ENCODE measurements around the gene SMIM1. TPM values are rescaled to one million over a fixed set of nuclear protein-coding genes. Genes with fewer than 3 reads are reported as not detected.

The SMIM1 gene
- total RNA-seq, 1 experiment from 2014 or later: 7.1 TPM

- no peak overlapping the region for H3K4me3 Mint-ChIP-seq (ENCODE audit: unreplicated experiment)
- intact Hi-C loops (cut with micrococcal nuclease; ENCODE audit: unreplicated experiment): no loop called here
- H3K36me3 Mint-ChIP-seq (ENCODE audit: insufficient read depth, unreplicated experiment): peaks cover 14% of the 10 kb centered on the region
- POLR2A ChIA-PET: no interaction called here
- no peaks in the 10 kb centered on the region for H3K27me3 Mint-ChIP-seq (ENCODE audit: insufficient read depth, unreplicated experiment)
- no peak for DNase-seq
- no peak overlapping the region for H3K27ac Mint-ChIP-seq (ENCODE audit: unreplicated experiment)
- no peak overlapping the region for H3K4me3 ChIP-seq (ENCODE audit: low read depth, low read length)
- no peaks in the 10 kb centered on the region for H3K36me3 ChIP-seq (ENCODE audit: control insufficient read depth, insufficient read depth, low read length)
- CTCF ChIA-PET: no interaction called here
- BruUV-seq (replicated peaks): no TSS peak
- peaks cover 26% of the 10 kb centered on the region; the same call in 1 of the 2 replicates for H3K4me1 ChIP-seq
- no peaks in the 10 kb centered on the region for H3K27me3 ChIP-seq (replicated peaks; ENCODE audit: control insufficient read depth, insufficient read depth, low read length)
- no peaks in the 10 kb centered on the region for H3K4me1 Mint-ChIP-seq (ENCODE audit: low read depth, unreplicated experiment)
- TF ChIP-seq, protein P1, sequence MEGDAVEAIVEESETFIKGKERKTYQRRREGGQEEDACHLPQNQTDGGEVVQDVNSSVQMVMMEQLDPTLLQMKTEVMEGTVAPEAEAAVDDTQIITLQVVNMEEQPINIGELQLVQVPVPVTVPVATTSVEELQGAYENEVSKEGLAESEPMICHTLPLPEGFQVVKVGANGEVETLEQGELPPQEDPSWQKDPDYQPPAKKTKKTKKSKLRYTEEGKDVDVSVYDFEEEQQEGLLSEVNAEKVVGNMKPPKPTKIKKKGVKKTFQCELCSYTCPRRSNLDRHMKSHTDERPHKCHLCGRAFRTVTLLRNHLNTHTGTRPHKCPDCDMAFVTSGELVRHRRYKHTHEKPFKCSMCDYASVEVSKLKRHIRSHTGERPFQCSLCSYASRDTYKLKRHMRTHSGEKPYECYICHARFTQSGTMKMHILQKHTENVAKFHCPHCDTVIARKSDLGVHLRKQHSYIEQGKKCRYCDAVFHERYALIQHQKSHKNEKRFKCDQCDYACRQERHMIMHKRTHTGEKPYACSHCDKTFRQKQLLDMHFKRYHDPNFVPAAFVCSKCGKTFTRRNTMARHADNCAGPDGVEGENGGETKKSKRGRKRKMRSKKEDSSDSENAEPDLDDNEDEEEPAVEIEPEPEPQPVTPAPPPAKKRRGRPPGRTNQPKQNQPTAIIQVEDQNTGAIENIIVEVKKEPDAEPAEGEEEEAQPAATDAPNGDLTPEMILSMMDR (IDR thresholded peaks at IDR 0.05; ENCODE audit: insufficient read depth in 1 of 2, low read depth in 1 of 2, low read length in 1 of 2, severe bottlenecking in 1 of 2, unreplicated experiment in 1 of 2): peak in 1 of 2 experiments; percentile 4
- H3K9me3 Mint-ChIP-seq (ENCODE audit: unreplicated experiment): no peaks in the 10 kb centered on the region
- H3K9me3 ChIP-seq: no peaks in the 10 kb centered on the region
These were observed 3.1 kb downstream of the SMIM1 start for GRCh38 chr1:3775490-3776230.

DNA sequence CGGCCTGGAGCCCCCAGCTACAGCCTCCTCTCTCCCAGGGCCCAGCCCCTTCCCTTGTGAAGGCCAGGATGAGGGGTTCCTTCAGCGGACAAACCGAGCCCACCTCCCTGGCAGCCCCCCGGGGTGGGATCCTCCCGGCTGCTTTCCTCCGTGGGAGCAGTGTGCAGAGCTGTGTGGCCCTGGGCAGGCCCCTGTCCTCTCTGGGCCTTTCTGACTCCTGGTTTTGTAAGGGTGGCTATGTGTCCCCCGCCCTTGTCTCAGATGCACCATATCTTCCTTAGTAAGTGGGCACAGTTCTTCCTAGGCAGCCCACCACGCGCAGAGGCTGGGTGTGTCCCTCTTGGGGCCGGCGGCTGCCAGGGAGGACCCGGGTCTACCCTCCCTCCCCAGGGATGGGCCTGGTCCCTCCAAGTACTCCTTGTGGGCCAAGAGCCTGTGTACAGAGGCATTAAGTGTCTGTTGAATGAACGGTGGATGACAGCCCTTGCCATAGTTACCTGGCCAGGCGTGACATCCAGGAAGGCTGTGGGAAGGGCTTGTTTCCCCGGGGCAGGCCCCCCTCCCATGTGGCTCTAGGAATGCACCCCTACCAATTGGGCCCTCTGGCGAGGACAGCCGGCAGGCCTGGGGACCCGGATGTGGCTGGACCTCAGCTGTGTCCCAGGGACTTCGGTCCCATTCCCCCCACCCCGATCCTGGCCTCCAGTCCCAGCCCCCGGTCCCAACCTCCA is 3.8 kb downstream of the SMIM1 start:
- Mint-ChIP-seq H3K36me3 (ENCODE audit: insufficient read depth, unreplicated experiment) (peaks cover 15% of the 10 kb centered on the region), H3K27ac (ENCODE audit: unreplicated experiment) (no peak overlapping the region), H3K4me3 (ENCODE audit: unreplicated experiment) (no peak overlapping the region), H3K9me3 (ENCODE audit: unreplicated experiment) (no peaks in the 10 kb centered on the region), H3K27me3 (ENCODE audit: insufficient read depth, unreplicated experiment) (no peaks in the 10 kb centered on the region), H3K4me1 (ENCODE audit: low read depth, unreplicated experiment) (no peaks in the 10 kb centered on the region)
- Histone ChIP-seq H3K4me1 (peaks cover 26% of the 10 kb centered on the region; the same call in 1 of the 2 replicates), H3K9me3 (no peaks in the 10 kb centered on the region), H3K4me3 (ENCODE audit: low read depth, low read length) (no peak overlapping the region), H3K36me3 (ENCODE audit: control insufficient read depth, insufficient read depth, low read length) (no peaks in the 10 kb centered on the region), H3K27me3 (replicated peaks; ENCODE audit: control insufficient read depth, insufficient read depth, low read length) (no peaks in the 10 kb centered on the region)
- intact Hi-C loops (cut with micrococcal nuclease; ENCODE audit: unreplicated experiment): no loop called here
- ChIA-PET CTCF (no interaction called here), POLR2A (no interaction called here)
- BruUV-seq (replicated peaks): no TSS peak
- DNase-seq: no peak
- TF ChIP-seq, protein P1 (IDR thresholded peaks at IDR 0.05; ENCODE audit: insufficient read depth in 1 of 2, low read depth in 1 of 2, low read length in 1 of 2, severe bottlenecking in 1 of 2, unreplicated experiment in 1 of 2): no peak

DNA sequence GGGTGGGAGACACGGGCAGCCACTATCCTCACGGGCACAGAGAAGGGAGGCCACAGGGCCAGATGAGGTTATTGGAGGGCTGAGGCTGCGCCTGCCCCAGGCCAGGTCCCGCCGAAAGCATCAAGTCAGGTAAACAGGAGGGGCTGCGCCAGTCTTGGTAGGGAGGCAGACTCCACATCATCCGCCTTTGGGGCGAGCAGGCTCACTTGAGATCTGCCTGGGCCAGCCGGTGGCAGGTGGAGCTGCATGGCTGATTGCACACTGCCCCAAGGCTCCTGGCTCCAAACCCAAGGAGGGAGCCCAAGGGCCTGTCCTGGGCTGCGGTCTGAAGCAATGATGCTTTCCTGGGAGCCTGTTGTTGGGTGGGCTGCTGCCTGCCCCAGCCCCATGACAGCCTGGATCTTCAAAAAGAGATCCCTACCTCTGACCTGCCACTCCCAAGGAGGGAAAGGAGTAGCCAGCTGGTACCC is 4.6 kb downstream of the SMIM1 start:
- no peak overlapping the region for H3K27ac Mint-ChIP-seq (ENCODE audit: unreplicated experiment)
- H3K36me3 Mint-ChIP-seq (ENCODE audit: insufficient read depth, unreplicated experiment): peaks cover 19% of the 10 kb centered on the region
- ChIA-PET CTCF (no interaction called here), POLR2A (no interaction called here)
- Histone ChIP-seq H3K9me3 (no peaks in the 10 kb centered on the region), H3K4me1 (peaks cover 26% of the 10 kb centered on the region; the same call in 1 of the 2 replicates), H3K36me3 (ENCODE audit: control insufficient read depth, insufficient read depth, low read length) (no peaks in the 10 kb centered on the region), H3K27me3 (replicated peaks; ENCODE audit: control insufficient read depth, insufficient read depth, low read length) (no peaks in the 10 kb centered on the region), H3K4me3 (ENCODE audit: low read depth, low read length) (no peak overlapping the region)
- no TSS peak for BruUV-seq (replicated peaks)
- no peaks in the 10 kb centered on the region for H3K27me3 Mint-ChIP-seq (ENCODE audit: insufficient read depth, unreplicated experiment)
- no peak overlapping the region for H3K4me3 Mint-ChIP-seq (ENCODE audit: unreplicated experiment)
- intact Hi-C loops (cut with micrococcal nuclease; ENCODE audit: unreplicated experiment): no loop called here
- TF ChIP-seq, protein P1 (IDR thresholded peaks at IDR 0.05; ENCODE audit: insufficient read depth in 1 of 2, low read depth in 1 of 2, low read length in 1 of 2, severe bottlenecking in 1 of 2, unreplicated experiment in 1 of 2): no peak
- no peaks in the 10 kb centered on the region for H3K4me1 Mint-ChIP-seq (ENCODE audit: low read depth, unreplicated experiment)
- H3K9me3 Mint-ChIP-seq (ENCODE audit: unreplicated experiment): no peaks in the 10 kb centered on the region
- DNase-seq: no peak
